K562 (cell line): ENCODE results near the gene SNW1. TPM values are rescaled to one million over a fixed set of nuclear protein-coding genes. Genes with fewer than 3 reads are reported as not detected.

Experiments
- BRF1 ChIP-seq: IDR thresholded peaks from 3 replicates; pipeline ENCODE4 v1.6.1; 2011; ENCODE audit warnings: borderline replicate concordance, mild to moderate bottlenecking; ENCODE audit not compliant: insufficient read length; ENCODE audit errors: extremely low read depth
- ELF1 ChIP-seq: fragments of 200-800 bp; sonication (Bioruptor generic); IDR thresholded peaks from 2 replicates; pipeline ENCODE4 v1.6.1; 2016; ENCODE audit warnings: missing genetic modification characterization, missing compliant biosample characterization
- ELK1 ChIP-seq: sonication (generic); formaldehyde crosslinking; IDR thresholded peaks from 2 replicates; pipeline ENCODE4 v1.8.1; 2022; ENCODE audit warnings: missing genetic modification reagents
- GABPB1 ChIP-seq: sonication (generic); formaldehyde crosslinking; IDR thresholded peaks from 2 replicates; pipeline ENCODE4 v1.8.0; 2022; ENCODE audit warnings: mild to moderate bottlenecking, missing genetic modification reagents
- GMEB1 ChIP-seq: fragments of 250-450 bp; sonication (Bioruptor Pico); IDR thresholded peaks from 2 replicates; pipeline ENCODE4 v1.4.0; 2020; ENCODE audit warnings: mild to moderate bottlenecking
- HCFC1 ChIP-seq: IDR thresholded peaks from 2 replicates; pipeline ENCODE4 v1.6.1; 2012; ENCODE audit warnings: low read depth, low read length, improper control_type of control experiment
- HNRNPLL ChIP-seq: fragments of 200-400 bp; formaldehyde crosslinking; IDR thresholded peaks from 2 replicates; pipeline ENCODE4 v1.6.1; 2017; ENCODE audit warnings: low read length, low read depth, mild to moderate bottlenecking; ENCODE audit not compliant: poor library complexity, severe bottlenecking
- JUNB ChIP-seq: fragments of 450-650 bp; formaldehyde crosslinking; conservative IDR thresholded peaks from 2 replicates; pipeline ENCODE4 v1.4.0; 2020; ENCODE audit warnings: mild to moderate bottlenecking
- NR2C2 ChIP-seq, 2 experiments: fragments of 200-800 bp in 1 of 2; sonication (Bioruptor generic) in 1 of 2; sonication (generic) in 1 of 2; formaldehyde crosslinking in 1 of 2; IDR thresholded peaks; 2 replicates each; pipeline versions ENCODE4 v1.6.1 to v1.8.0; 2016 to 2022; ENCODE audit warnings: mild to moderate bottlenecking in 1 of 2, missing compliant biosample characterization in 1 of 2, missing genetic modification characterization in 1 of 2, missing genetic modification reagents in 1 of 2
- NUFIP1 ChIP-seq: fragments of 450-650 bp; IDR thresholded peaks from 2 replicates; pipeline ENCODE4 v1.6.1; 2018; ENCODE audit not compliant: partially characterized antibody
- PRMT5 ChIP-seq: sonication (generic); formaldehyde crosslinking; IDR thresholded peaks from 2 replicates; pipeline ENCODE4 v1.5.0; 2020; ENCODE audit warnings: missing genetic modification reagents
- PURB ChIP-seq: sonication (generic); formaldehyde crosslinking; IDR thresholded peaks from 2 replicates; pipeline ENCODE4 v1.9.0; 2021; ENCODE audit warnings: low read depth, mild to moderate bottlenecking, missing genetic modification reagents
- RBM17 ChIP-seq: fragments of 200-400 bp; formaldehyde crosslinking; IDR thresholded peaks from 2 replicates; pipeline ENCODE4 v1.6.1; 2017; ENCODE audit warnings: low read depth, mild to moderate bottlenecking, low read length, borderline replicate concordance
- RERE ChIP-seq: sonication (generic); formaldehyde crosslinking; IDR thresholded peaks from 2 replicates; pipeline ENCODE4 v1.8.0; 2023; ENCODE audit warnings: missing genetic modification reagents, mild to moderate bottlenecking, borderline replicate concordance
- TCF15 ChIP-seq: fragments of 250-450 bp; sonication (Bioruptor Pico); IDR thresholded peaks from 2 replicates; pipeline ENCODE4 v1.8.0; 2022; ENCODE audit warnings: moderate library complexity, mild to moderate bottlenecking, inconsistent platforms
- ZKSCAN3 ChIP-seq: fragments of 250-450 bp; sonication (Bioruptor Pico); IDR thresholded peaks from 2 replicates; pipeline ENCODE4 v1.4.0; 2020
- ZNF197 ChIP-seq: fragments of 200-800 bp; sonication (Bioruptor generic); IDR thresholded peaks from 2 replicates; pipeline ENCODE4 v1.6.1; 2016; ENCODE audit warnings: low read depth, missing genetic modification characterization, missing compliant biosample characterization
- ZNF561 ChIP-seq: fragments of 450-650 bp; formaldehyde crosslinking; conservative IDR thresholded peaks from 2 replicates; pipeline ENCODE4 v1.4.0; 2020; ENCODE audit warnings: mild to moderate bottlenecking, moderate library complexity
- ZNF77 ChIP-seq: fragments of 250-450 bp; sonication (Bioruptor Pico); IDR thresholded peaks from 2 replicates; pipeline ENCODE4 v1.5.0; 2020
- polyA plus RNA-seq, 8 experiments: library from polyadenylated mRNA; depleted of rRNA in 4 of 8; stranded (reverse) in 5 of 8; unstranded in 3 of 8; fragments of >200 nt; fragmentation: Nextera tagmentation in 2 of 8; fragmentation: Illumina TruSeq in 1 of 8; extraction: Ambion mirVana in 2 of 8; extraction: Trizol in 1 of 8; gene quantifications; 2 replicates each; pipeline versions ENCODE4 v1.2.1 to v1.2.3, GENCODE V29; 2011 to 2014; ENCODE audit warnings: inconsistent platforms in 1 of 8, missing spikeins in 1 of 8
- total RNA-seq, 7 experiments: library from RNA; depleted of rRNA in 6 of 7; stranded (reverse); fragments of >200 nt in 6 of 7; fragmentation: Illumina TruSeq in 2 of 7; extraction: Trizol in 2 of 7; gene quantifications; 2 replicates each; pipeline versions ENCODE4 v1.2.1 to v1.2.3, GENCODE V29; 2011 to 2021; ENCODE audit warnings: low replicate concordance in 1 of 7

SNW1 gene
- total and polyA plus RNA-seq, 9 of the 15 experiments (the other 6 are each of a cell fraction or from before 2014, with no cell fraction given), result 64.4 to 143 (median 98.2) TPM

GRCh38 chr14:77799863-77800730, 39.1 kb upstream of the SNW1 start, which contains the start of gene ADCK1 (continued):
- no peak for TF ChIP-seq ZKSCAN3
- peak; percentile 29; the same call in 1 of the 2 replicates for TF ChIP-seq GMEB1 (CRISPR knock-in tag)
- no peak for TF ChIP-seq PURB (CRISPR knock-in tag)
- no peak for TF ChIP-seq RERE (CRISPR knock-in tag)
- TF ChIP-seq NUFIP1, result no peak
- TF ChIP-seq PRMT5 (CRISPR knock-in tag), result no peak
- peak; percentile 91 for TF ChIP-seq HCFC1
- TF ChIP-seq JUNB (CRISPR knock-in tag), result no peak
- TF ChIP-seq TCF15, result no peak
- TF ChIP-seq HNRNPLL, result no peak
- TF ChIP-seq GABPB1 (CRISPR knock-in tag), result peak; percentile 84
- no peak for TF ChIP-seq BRF1
- peak; percentile 89 for TF ChIP-seq ELF1 (tag)
- TF ChIP-seq ZNF197 (CRISPR knock-in tag), result no peak
- TF ChIP-seq ELK1 (CRISPR knock-in tag), result no peak
- TF ChIP-seq NR2C2 (CRISPR knock-in tag; IDR thresholded peaks at IDR 0.05), result peak; percentile 83
- TF ChIP-seq NR2C2 (tag; IDR thresholded peaks at IDR 0.05), result peak; percentile 97
- no peak for TF ChIP-seq ZNF77 (CRISPR knock-in tag)
- TF ChIP-seq RBM17, result no peak
- TF ChIP-seq ZNF561 (CRISPR knock-in tag), result no peak
